IMR-90 (cell line): ENCODE measurements around the gene RAD51B. TPM values are rescaled to one million over a fixed set of nuclear protein-coding genes. Genes with fewer than 3 reads are reported as not detected.

ENCODE experiments used
- ATAC-seq: fragments of 200-7000 bp; cut with Tn5 transposase; 2 replicates; pipeline ENCODE4 v1.9.1; 2020; ENCODE audit warnings: low read depth, mild to moderate bottlenecking, moderate library complexity
- BruUV-seq: library from RNA; stranded (reverse); fragments of 400-500 nt; replicated peaks from 2 replicates; lab custom pipeline; 2021; lab: Mats Ljungman, UMichigan
- CTCF ChIA-PET: fragments of 300-600 bp; formaldehyde crosslinking; extraction: SDS; loops from one replicate; lab custom pipeline; 2021; ENCODE audit warnings: antibody characterized with exemption; lab: Yijun Ruan, JAX
- POLR2A ChIA-PET: fragments of 300-600 bp; sonication (Branson Sonifier 250); formaldehyde crosslinking; loops from one replicate; lab custom pipeline; 2022; ENCODE audit warnings: antibody characterized with exemption; ENCODE audit not compliant: unreplicated experiment; lab: Charles Lee
- DNase-seq: peaks from one replicate; pipeline ENCODE4 v3.0.0; 2013
- H2AFZ ChIP-seq: replicated peaks from 2 replicates; pipeline ENCODE3; 2013; ENCODE audit warnings: low read length, mild to moderate bottlenecking; ENCODE audit not compliant: poor library complexity
- H2AK5ac ChIP-seq: 2 replicates; pipeline ENCODE4 v1.6.1; 2013; ENCODE audit warnings: low read depth, low read length, inconsistent platforms
- H2AK9ac ChIP-seq: replicated peaks from 2 replicates; pipeline ENCODE3; 2013; ENCODE audit warnings: mild to moderate bottlenecking, low read depth, low read length, moderate library complexity; ENCODE audit not compliant: poor library complexity
- H2BK120ac ChIP-seq: 2 replicates; pipeline ENCODE4 v1.6.1; 2013; ENCODE audit warnings: low read depth, low read length, inconsistent platforms
- H2BK15ac ChIP-seq: 3 replicates; pipeline ENCODE4 v1.6.1; 2013; ENCODE audit warnings: low read depth, low read length, inconsistent platforms
- H2BK20ac ChIP-seq: 2 replicates; pipeline ENCODE4 v1.6.1; 2013; ENCODE audit warnings: low read depth, mild to moderate bottlenecking, inconsistent platforms, low read length, moderate library complexity
- H2BK5ac ChIP-seq: 2 replicates; pipeline ENCODE4 v1.6.1; 2013; ENCODE audit warnings: mild to moderate bottlenecking, low read depth, low read length, inconsistent platforms; ENCODE audit not compliant: poor library complexity, severe bottlenecking
- H3K14ac ChIP-seq: replicated peaks from 2 replicates; pipeline ENCODE4 v1.6.1; 2013; ENCODE audit warnings: low read depth, low read length, inconsistent platforms
- H3K18ac ChIP-seq: 2 replicates; pipeline ENCODE4 v1.6.1; 2013; ENCODE audit warnings: low read depth, low read length, control low read depth
- H3K23ac ChIP-seq: 2 replicates; pipeline ENCODE4 v1.6.1; 2013; ENCODE audit warnings: low read depth, low read length, inconsistent platforms
- H3K27ac ChIP-seq: 2 replicates; pipeline ENCODE4 v1.5.1; 2013; ENCODE audit warnings: mild to moderate bottlenecking, control low read depth, low read length; ENCODE audit not compliant: insufficient read depth
- H3K27me3 ChIP-seq: 2 replicates; pipeline ENCODE4 v1.6.1; 2013; ENCODE audit warnings: low read length; ENCODE audit not compliant: control insufficient read depth, insufficient read depth
- H3K36me3 ChIP-seq: 2 replicates; pipeline ENCODE4 v1.6.1; 2013; ENCODE audit warnings: low read length, mixed read lengths; ENCODE audit not compliant: control insufficient read depth, insufficient read depth
- H3K4ac ChIP-seq: 2 replicates; pipeline ENCODE4 v1.6.1; 2013; ENCODE audit warnings: low read depth, low read length, inconsistent platforms
- H3K4me1 ChIP-seq: 2 replicates; pipeline ENCODE4 v1.6.1; 2013; ENCODE audit warnings: low read length, mixed read lengths; ENCODE audit not compliant: control insufficient read depth, insufficient read depth
- H3K4me2 ChIP-seq: 2 replicates; pipeline ENCODE4 v1.6.1; 2013; ENCODE audit warnings: low read depth, mild to moderate bottlenecking, control low read depth, low read length, moderate library complexity
- H3K4me3 ChIP-seq: 2 replicates; pipeline ENCODE4 v1.5.1; 2013; ENCODE audit warnings: low read depth, mild to moderate bottlenecking, control low read depth, low read length, moderate library complexity; ENCODE audit not compliant: insufficient read depth
- H3K56ac ChIP-seq: 2 replicates; pipeline ENCODE4 v1.6.1; 2013; ENCODE audit warnings: low read length, inconsistent platforms; ENCODE audit not compliant: insufficient read depth; ENCODE audit errors: extremely low read depth
- H3K79me1 ChIP-seq, 2 experiments: 2 replicates each; pipeline ENCODE4 v1.6.1; 2013; ENCODE audit warnings: low read length in 2 of 2, inconsistent platforms in 1 of 2, low read depth in 1 of 2
- H3K9ac ChIP-seq: 2 replicates; pipeline ENCODE4 v1.6.1; 2013; ENCODE audit warnings: low read depth, low read length, control low read depth
- H3K9me1 ChIP-seq: 2 replicates; pipeline ENCODE4 v1.6.1; 2013; ENCODE audit warnings: low read length, inconsistent platforms; ENCODE audit not compliant: insufficient read depth
- H3K9me3 ChIP-seq: 2 replicates; pipeline ENCODE4 v1.6.1; 2013; ENCODE audit warnings: low read length; ENCODE audit not compliant: control insufficient read depth, insufficient read depth
- H4K20me1 ChIP-seq: 2 replicates; pipeline ENCODE4 v1.6.1; 2013; ENCODE audit warnings: low read length, inconsistent platforms; ENCODE audit not compliant: insufficient read depth
- H4K5ac ChIP-seq: 2 replicates; pipeline ENCODE4 v1.6.1; 2013; ENCODE audit warnings: mild to moderate bottlenecking, low read depth, low read length, control low read depth
- H4K8ac ChIP-seq, 2 experiments: 2 replicates each; pipeline ENCODE4 v1.6.1; 2013; ENCODE audit warnings: low read depth in 2 of 2, low read length in 2 of 2, control low read depth in 1 of 2, inconsistent platforms in 1 of 2
- H4K91ac ChIP-seq: 2 replicates; pipeline ENCODE4 v1.6.1; 2013; ENCODE audit warnings: low read depth, low read length, inconsistent platforms; ENCODE audit not compliant: insufficient read depth
- ELK1 ChIP-seq: fragments of 150-350 bp; IDR thresholded peaks from 2 replicates; pipeline ENCODE4 v1.6.1; 2016; ENCODE audit warnings: low read depth, mild to moderate bottlenecking, low read length, moderate library complexity, borderline replicate concordance
- WGBS, 2 experiments: methylation state at CpG; one replicate each; pipeline versions ENCODE4 v1.1.5 to v1.1.7; 2013; ENCODE audit warnings: missing lambda C conversion rate in 2 of 2; ENCODE audit not compliant: insufficient read length in 1 of 2; ENCODE audit errors: extremely low coverage in 2 of 2; 5-methylcytosine and 5-hydroxymethylcytosine counted together
- dilution Hi-C: fragments of 300-500 bp; cut with HindIII; formaldehyde crosslinking; loops from one replicate; pipeline ENCODE4 v1.14.3; 2018; ENCODE audit warnings: low sequenced_read_pairs; ENCODE audit not compliant: unreplicated experiment
- in situ Hi-C: fragments of 300-500 bp; cut with MboI; formaldehyde crosslinking; loops from 3 replicates; pipeline ENCODE4 v1.14.3; 2019; ENCODE audit warnings: low sequenced_read_pairs, inconsistent platforms, mixed read lengths
- intact Hi-C: fragments of 100-400 bp; cut with micrococcal nuclease; formaldehyde crosslinking; loops from 2 replicates; pipeline ENCODE4 v1.10.0; 2022
- polyA plus RNA-seq, 3 experiments: library from polyadenylated mRNA; depleted of rRNA; stranded (reverse); fragments of >200 nt; gene quantifications; 2 replicates each; pipeline ENCODE4 v1.2.3, GENCODE V29; 2012; ENCODE audit warnings: low replicate concordance in 1 of 3
- total RNA-seq: library from RNA; depleted of rRNA; stranded (reverse); fragments of >200 nt; gene quantifications from 2 replicates; pipeline ENCODE4 v1.2.3, GENCODE V29; 2012

Gene RAD51B
- total and polyA plus RNA-seq, 2 of the 4 experiments (the other 2 are of a cell fraction), result 5.1 to 18.8 TPM

- no peak overlapping the region for H3K56ac ChIP-seq
- H3K14ac ChIP-seq, result no peak overlapping the region
- no peaks in the 10 kb centered on the region for H3K36me3 ChIP-seq
- H3K4me1 ChIP-seq, result peaks cover 3% of the 10 kb centered on the region
- no peak for DNase-seq
- H4K5ac ChIP-seq, result no peak overlapping the region
- TF ChIP-seq ELK1, result no peak
- 100% methylated on average over 1 of the region's 4 CpGs; no CpG with 5 or more reads in 1 of the 2 experiments for WGBS, 2 experiments
- intact Hi-C loops (no loop called here), in situ Hi-C loops (no loop called here), dilution Hi-C loops (no loop called here)
- no peak overlapping the region for H3K27ac ChIP-seq
- no peak overlapping the region for H3K23ac ChIP-seq
- H4K20me1 ChIP-seq, result no peaks in the 10 kb centered on the region
- H3K9me3 ChIP-seq, result no peaks in the 10 kb centered on the region
- H2BK15ac ChIP-seq, result no peak overlapping the region
- no peak for ATAC-seq
- POLR2A ChIA-PET, result no interaction called here
- no peak overlapping the region for H2BK5ac ChIP-seq
- CTCF ChIA-PET, result no interaction called here
- no peak overlapping the region for H2AK5ac ChIP-seq
- H2AK9ac ChIP-seq, result no peak overlapping the region
- no peaks in the 10 kb centered on the region; a peak in 1 of 4 replicates for H3K79me1 ChIP-seq
- no peak overlapping the region for H3K4me2 ChIP-seq
- no TSS peak for BruUV-seq
- H2AFZ ChIP-seq, result no peak overlapping the region
- no peak overlapping the region for H3K4me3 ChIP-seq
- no peak overlapping the region for H3K18ac ChIP-seq
- no peaks in the 10 kb centered on the region for H3K27me3 ChIP-seq
- H3K9ac ChIP-seq, result no peak overlapping the region
- H3K9me1 ChIP-seq, result peaks cover 5% of the 10 kb centered on the region; the same call in 1 of the 2 replicates
- no peak overlapping the region for H4K91ac ChIP-seq
- H4K8ac ChIP-seq, result no peak overlapping the region
- H2BK20ac ChIP-seq, result no peak overlapping the region
- H3K4ac ChIP-seq, result no peak overlapping the region
- no peak overlapping the region for H2BK120ac ChIP-seq
Measured at GRCh38 chr14:68281497-68281896, 461.9 kb downstream of the RAD51B start.
